T-helper 2 cell treated with Interferon-gamma antibody and Interleukin-4, amounts not matched to agents 5 μg/mL and 100 μg/mL, for 36 hours (primary cell): ENCODE results near the gene MYLK2.

Experiments used
- DNase-seq: peaks from one replicate; pipeline ENCODE4 v3.0.0; 2021; ENCODE audit warnings: low spot score
- H3K27ac Mint-ChIP-seq: one replicate; pipeline ENCODE4 v1.8.0; 2021; ENCODE audit warnings: mild to moderate bottlenecking, mixed read lengths
- H3K27me3 Mint-ChIP-seq: one replicate; pipeline ENCODE4 v1.8.0; 2021; ENCODE audit warnings: low read depth, mixed read lengths
- H3K36me3 Mint-ChIP-seq: one replicate; pipeline ENCODE4 v1.8.0; 2021; ENCODE audit warnings: low read depth, mixed read lengths
- H3K4me1 Mint-ChIP-seq: one replicate; pipeline ENCODE4 v1.8.0; 2021; ENCODE audit warnings: low read depth, mixed read lengths
- H3K4me3 Mint-ChIP-seq: one replicate; pipeline ENCODE4 v1.8.0; 2022; ENCODE audit warnings: mild to moderate bottlenecking, moderate library complexity, mixed read lengths
- H3K9me3 Mint-ChIP-seq: one replicate; pipeline ENCODE4 v1.8.0; 2021; ENCODE audit warnings: mixed read lengths

Gene MYLK2

DNA sequence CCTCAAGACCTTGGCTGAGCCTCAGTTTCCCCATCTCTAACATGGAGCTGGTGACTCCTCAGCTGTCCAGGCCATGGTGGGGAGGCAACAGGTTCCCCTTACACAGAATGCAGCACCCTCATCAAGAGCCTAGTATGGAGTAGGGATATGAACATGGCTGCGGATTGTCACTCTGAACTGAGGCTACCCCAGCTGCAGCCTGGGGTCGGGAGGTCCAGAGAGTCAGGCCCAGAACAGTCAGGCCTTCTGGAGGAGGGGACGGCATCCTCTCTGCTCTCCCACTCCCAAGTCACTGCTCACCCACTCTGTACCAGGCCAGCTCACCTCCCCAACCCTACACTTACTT, 27.6 kb downstream of the MYLK2 start:
- H3K4me3 Mint-ChIP-seq, result no peak overlapping the region
- no peaks in the 10 kb centered on the region for H3K4me1 Mint-ChIP-seq
- H3K27ac Mint-ChIP-seq, result no peak overlapping the region
- peaks cover 12% of the 10 kb centered on the region for H3K27me3 Mint-ChIP-seq
- H3K36me3 Mint-ChIP-seq, result no peaks in the 10 kb centered on the region
- no peaks in the 10 kb centered on the region for H3K9me3 Mint-ChIP-seq
- DNase-seq, result no peak

DNA sequence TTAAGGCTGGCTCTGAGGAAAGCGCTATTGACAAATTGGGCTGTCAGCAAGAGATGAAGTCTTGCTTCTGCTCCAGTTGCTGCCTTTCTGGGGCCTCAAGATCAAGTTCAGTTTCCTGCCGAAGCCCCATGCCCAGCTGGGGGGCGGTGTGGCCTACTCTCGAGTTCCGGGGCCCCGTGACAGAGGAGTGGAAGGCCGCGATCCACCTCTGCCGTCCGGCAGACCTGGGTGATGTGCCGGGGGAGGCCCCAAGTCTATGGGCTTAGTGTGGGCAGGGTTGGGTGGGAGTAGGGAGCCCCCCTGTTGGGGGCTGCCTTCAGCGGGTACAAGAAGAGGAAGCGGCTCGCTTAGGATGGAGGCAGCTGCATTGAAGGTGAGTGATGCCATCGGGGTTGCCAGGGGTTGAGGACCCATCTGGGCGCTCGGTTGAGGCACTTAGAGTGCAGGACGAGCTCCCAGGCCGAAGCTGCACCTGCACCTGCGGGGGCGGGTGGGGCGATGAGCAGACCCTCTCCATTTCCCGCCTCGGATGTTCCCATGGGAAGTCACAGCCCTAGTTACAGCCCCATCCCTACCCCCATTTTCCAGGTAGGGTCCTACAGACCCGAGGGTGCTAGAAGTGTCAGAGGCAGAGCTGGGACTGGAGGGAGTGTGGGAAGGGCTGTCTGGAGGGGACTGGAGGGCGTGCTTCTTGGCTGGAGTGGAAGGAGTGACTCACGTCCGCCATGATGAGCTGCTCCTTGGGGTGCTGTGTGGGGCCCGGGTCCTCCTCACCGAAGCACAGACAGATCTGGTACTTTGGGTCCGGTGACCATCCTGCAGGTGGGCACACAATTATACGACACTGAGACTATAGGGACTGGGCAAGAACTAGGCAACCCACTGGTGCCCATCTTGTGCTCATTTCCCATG, 29.2 kb downstream of the MYLK2 start:
- H3K9me3 Mint-ChIP-seq, result no peaks in the 10 kb centered on the region
- peaks cover 12% of the 10 kb centered on the region for H3K27me3 Mint-ChIP-seq
- H3K4me1 Mint-ChIP-seq, result no peaks in the 10 kb centered on the region
- DNase-seq, result no peak
- H3K27ac Mint-ChIP-seq, result no peak overlapping the region
- H3K4me3 Mint-ChIP-seq, result no peak overlapping the region
- H3K36me3 Mint-ChIP-seq, result no peaks in the 10 kb centered on the region

DNA sequence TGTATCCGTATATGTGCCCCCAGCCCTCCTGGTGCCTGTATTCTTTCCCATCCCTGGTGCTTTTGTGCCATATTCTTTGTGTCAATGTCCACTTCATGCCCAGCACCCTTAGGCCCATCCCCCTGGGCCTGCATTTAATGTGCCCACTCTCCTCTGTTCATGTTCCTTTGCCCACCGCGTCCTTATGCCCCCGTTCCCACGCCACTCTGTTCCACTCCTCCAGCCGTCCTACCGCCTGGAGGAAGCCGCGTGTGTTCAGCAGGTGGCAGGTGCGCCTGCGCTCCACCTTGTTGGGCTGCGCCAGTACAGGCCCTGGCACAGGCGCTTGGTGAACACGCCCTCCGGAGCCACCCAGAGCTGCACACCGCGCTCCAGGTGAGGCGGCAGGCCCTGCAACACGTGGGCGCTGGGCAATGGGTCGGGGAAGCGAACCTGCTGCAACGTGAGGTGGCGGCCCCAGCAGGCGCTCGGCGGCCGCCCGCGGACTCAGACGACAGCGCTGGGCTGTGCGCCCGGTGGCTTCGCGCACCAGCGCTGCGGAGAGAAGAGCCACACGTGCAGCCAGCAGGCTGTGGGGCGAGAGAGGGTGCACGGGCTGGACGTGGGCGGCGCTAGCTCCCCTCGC, 30.3 kb downstream of the MYLK2 start:
- Mint-ChIP-seq H3K27me3 (peaks cover 15% of the 10 kb centered on the region), H3K9me3 (no peaks in the 10 kb centered on the region), H3K4me3 (no peak overlapping the region), H3K27ac (no peak overlapping the region), H3K4me1 (no peaks in the 10 kb centered on the region), H3K36me3 (no peaks in the 10 kb centered on the region)
- DNase-seq, result no peak

DNA sequence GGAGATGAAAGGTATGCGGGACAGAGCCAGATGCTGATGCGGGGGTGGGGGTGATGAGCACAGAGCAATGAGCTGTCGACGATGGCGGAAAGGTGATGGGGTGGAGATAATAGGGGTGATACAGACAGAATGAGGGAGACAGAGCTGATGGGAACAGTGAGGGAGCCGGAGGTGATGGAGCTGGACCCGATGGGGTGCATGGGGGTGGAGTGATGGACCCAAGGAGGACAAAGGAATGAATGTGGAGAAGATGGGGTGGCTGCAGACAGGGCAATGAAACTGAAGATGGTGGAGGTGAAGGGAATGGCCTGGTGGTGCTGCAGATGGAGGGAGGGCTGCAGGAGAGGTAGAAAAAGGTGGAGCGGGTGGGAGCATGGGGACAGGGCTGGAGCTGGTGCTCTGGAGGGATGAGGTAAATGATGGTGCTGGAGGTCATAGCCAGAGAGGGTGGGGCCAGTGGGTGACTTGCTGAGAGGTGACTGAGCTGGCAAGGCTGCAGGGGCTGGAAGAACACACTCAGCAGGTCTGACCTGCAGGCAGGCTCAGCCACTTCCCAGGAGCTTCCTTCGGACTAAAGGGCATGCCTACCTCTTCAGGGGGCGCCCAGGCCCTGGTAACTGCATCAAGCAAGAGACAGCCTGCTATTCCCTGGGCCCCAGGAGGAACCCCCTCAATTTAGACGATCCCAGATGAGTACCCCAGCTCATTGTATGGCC, 32.2 kb downstream of the MYLK2 start:
- Mint-ChIP-seq H3K27me3 (peaks cover 15% of the 10 kb centered on the region), H3K27ac (no peak overlapping the region), H3K4me1 (no peaks in the 10 kb centered on the region), H3K36me3 (no peaks in the 10 kb centered on the region), H3K9me3 (no peaks in the 10 kb centered on the region), H3K4me3 (no peak overlapping the region)
- no peak for DNase-seq

DNA sequence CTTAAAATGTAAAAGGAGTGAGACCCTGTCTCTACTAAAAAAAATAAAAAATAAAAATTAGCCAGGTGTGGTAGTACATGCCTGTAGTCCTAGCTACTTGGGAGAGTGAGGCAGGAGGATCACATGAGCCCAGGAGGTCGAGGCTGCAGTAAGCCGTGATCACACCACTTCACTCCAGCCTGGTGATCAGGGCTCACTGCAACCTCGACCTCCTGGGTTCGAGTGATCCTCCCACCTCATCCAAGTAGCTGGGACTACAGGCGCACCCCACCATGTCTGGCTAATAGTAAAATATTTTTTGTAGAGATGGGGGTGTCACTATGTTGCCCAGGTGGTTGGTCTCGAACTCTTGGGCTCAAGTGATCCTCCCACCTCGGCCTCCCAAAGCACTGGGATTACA, 34.3 kb downstream of the MYLK2 start:
- Mint-ChIP-seq H3K9me3 (no peaks in the 10 kb centered on the region), H3K4me3 (no peak overlapping the region), H3K27me3 (peaks cover 21% of the 10 kb centered on the region), H3K4me1 (no peaks in the 10 kb centered on the region), H3K36me3 (no peaks in the 10 kb centered on the region), H3K27ac (no peak overlapping the region)
- DNase-seq, result no peak

DNA sequence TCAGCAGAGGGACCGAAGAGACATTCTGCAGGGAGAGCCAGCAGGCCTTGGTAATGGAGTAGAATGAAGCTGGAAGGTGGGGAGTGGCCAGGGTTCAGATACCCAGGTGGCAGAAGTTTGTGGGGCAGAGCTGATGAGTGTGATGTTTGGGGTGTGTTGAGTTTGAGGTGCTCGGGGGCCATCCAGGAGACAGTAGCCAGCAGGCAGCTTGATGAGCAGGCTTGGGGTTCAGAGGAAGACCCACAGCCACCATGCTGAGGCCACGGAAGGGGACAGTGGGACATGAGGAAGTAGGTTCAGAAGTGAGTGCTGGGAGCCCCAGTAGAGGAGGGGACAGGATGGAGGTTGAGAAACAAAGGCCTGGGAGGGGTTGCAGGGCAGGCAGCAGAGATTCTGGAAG, 37.4 kb downstream of the MYLK2 start:
- DNase-seq, result no peak
- Mint-ChIP-seq H3K36me3 (no peaks in the 10 kb centered on the region), H3K9me3 (no peaks in the 10 kb centered on the region), H3K27me3 (peaks cover 32% of the 10 kb centered on the region), H3K4me3 (no peak overlapping the region), H3K4me1 (no peaks in the 10 kb centered on the region), H3K27ac (no peak overlapping the region)

DNA sequence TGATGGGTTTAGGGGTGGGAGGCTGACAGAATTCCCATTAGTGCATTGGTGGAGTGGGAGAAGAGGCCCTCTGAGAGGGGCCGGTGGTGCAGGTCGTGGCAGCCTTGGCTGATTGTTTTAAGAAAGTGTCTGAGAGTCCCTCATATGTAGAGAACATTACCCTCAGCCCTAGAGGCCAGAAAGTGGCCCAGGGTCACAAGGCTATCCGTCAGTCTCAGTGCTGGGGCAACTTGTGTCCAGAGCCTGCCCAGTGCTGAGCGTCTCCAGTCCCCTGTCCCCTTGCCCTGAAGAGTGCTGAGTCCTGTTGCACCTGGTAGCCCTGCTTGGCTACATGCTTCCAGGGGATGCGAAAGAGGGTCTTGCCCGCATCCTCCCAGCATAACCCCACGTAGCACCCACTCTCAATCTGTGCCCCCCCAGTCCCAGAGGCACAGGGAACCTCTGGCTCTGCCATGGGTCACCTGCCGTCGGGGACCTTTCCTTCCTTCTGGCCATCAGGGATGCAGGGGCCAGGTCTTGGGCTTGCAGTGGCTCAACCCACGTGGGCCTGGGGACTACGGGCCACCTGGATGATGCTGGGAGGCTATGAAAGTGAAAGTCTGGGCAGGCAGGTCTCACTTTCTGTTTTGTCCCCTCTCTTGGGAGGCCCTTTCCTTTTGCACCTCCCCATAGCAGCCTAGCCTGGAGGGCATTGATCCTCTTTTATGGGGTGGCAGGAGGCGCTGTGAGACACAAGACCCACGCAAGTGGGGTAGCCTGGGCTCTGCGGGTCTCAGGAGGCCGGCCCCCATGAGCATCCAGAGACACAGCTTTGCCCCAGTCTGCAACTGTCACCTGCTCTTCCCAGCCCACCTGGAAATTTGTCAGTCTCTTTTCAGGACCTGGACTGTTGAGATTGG, 39.0 kb downstream of the MYLK2 start:
- H3K4me1 Mint-ChIP-seq, result peaks cover 5% of the 10 kb centered on the region
- DNase-seq, result no peak
- no peaks in the 10 kb centered on the region for H3K36me3 Mint-ChIP-seq
- H3K4me3 Mint-ChIP-seq, result no peak overlapping the region
- no peaks in the 10 kb centered on the region for H3K9me3 Mint-ChIP-seq
- H3K27me3 Mint-ChIP-seq, result peaks cover 40% of the 10 kb centered on the region
- no peak overlapping the region for H3K27ac Mint-ChIP-seq

DNA sequence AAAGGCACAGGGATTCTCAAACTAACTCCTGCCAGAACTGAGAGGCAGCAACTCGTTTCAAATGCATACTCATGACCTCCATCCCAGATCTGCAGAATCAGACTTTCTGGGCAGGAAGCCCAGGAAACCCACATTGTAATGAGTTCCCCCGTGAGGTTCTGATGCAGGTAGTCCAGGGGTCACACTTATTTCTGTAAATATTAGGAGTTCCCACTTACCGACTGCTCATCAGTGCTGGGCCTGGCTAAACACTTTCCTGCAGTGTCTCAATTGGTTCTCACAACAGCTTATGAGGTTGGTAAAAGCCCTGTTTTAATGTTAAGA, 39.6 kb downstream of the MYLK2 start:
- Mint-ChIP-seq H3K9me3 (no peaks in the 10 kb centered on the region), H3K4me1 (peaks cover 5% of the 10 kb centered on the region), H3K27me3 (peaks cover 42% of the 10 kb centered on the region), H3K4me3 (no peak overlapping the region), H3K36me3 (no peaks in the 10 kb centered on the region), H3K27ac (no peak overlapping the region)
- DNase-seq, result no peak

DNA sequence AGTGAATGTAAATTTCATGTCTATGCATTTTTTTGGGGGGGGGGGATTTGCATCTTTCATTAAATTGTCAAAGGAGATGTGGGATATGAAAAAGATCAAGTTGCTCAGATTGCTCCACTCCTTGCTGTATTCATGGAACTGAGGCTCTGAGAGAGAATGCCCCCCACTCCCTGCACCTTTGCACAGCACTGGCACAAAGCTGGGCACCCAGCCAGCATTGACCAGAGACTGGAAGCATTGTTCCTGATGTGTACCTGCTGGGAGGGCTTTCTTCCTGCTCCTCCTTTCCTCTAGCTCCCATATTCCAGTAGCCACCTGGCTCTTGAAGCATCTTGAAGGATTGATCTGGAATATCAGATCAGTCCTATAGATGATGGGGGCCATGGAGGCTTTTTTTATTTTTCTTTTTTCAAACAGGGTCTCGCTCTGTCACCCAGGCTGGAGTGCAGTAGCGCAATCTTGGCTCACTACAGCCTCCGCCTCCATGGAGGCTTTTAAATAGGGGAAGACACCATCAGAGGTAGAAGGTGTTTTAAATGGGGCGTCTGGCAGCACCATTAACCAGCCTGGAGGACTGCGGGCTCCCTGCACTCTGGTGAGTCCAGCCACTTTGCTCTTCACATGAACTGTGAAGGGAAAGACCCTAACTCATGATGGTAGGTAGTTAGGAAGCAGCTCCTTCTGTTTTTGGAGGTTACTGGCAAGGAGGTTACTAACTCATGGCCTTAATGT, 40.3 kb downstream of the MYLK2 start:
- no peak for DNase-seq
- no peaks in the 10 kb centered on the region for H3K36me3 Mint-ChIP-seq
- H3K4me1 Mint-ChIP-seq, result peaks cover 5% of the 10 kb centered on the region
- no peak overlapping the region for H3K4me3 Mint-ChIP-seq
- H3K9me3 Mint-ChIP-seq, result no peaks in the 10 kb centered on the region
- no peak overlapping the region for H3K27ac Mint-ChIP-seq
- H3K27me3 Mint-ChIP-seq, result peaks cover 42% of the 10 kb centered on the region

DNA sequence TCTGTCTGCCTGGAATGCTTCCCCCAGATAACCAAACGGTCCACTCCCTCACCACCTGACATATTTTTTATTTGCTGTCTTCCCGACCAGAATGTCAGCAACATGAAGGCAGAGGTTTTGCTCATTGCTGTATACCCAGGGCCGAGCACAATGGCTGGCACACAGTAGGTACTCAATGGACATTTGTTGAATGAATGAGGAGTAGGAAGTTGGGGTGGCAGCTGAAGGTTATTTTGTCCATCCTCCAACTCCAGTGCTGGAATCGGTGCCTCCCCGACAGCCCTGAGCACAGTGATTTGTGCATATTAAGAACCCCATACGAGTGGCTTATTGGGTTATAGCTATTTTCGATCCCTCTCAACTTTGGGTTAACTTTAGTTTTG, 40.8 kb downstream of the MYLK2 start:
- Mint-ChIP-seq H3K9me3 (no peaks in the 10 kb centered on the region), H3K27me3 (peaks cover 42% of the 10 kb centered on the region), H3K36me3 (no peaks in the 10 kb centered on the region), H3K27ac (no peak overlapping the region), H3K4me3 (no peak overlapping the region), H3K4me1 (peaks cover 5% of the 10 kb centered on the region)
- DNase-seq, result no peak

DNA sequence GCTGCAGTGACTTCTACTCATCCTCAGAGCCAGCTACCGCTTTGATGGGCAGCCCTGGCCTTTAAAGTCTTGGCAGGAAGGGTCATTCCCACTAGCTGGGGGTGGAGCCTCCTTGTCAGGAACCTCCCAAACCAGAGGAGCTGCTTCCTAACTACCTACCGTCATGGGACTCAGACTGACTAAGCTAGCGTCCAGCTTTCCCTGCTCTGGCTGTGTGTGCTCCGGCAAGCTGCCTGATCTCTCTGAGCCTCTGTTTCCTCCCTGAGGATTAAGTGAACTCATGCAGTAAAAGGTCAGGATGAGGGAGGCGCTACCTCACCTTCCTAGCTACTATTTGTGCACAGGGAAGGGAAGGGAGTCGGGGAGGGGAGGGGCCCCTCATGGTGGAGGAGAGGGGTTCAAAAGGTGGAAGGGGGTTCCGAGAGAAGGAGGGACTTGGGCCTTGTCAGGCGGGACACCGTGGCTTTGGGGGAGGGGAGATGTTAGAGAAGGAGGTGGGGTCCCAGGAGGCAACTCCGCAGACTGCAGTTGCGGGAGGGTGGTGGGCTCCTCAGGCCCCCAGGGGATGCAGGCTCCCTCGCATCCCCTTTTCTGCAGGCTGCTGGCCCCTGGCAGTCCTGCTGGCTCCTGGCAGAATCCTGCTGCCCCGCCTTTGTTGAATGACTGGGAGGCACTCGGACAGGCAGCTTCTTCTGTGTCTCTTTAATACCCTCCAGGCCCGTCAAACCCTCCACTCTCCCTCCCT, 41.4 kb downstream of the MYLK2 start:
- H3K27ac Mint-ChIP-seq, result no peak overlapping the region
- H3K9me3 Mint-ChIP-seq, result no peaks in the 10 kb centered on the region
- DNase-seq, result no peak
- peaks cover 5% of the 10 kb centered on the region for H3K4me1 Mint-ChIP-seq
- H3K27me3 Mint-ChIP-seq, result peaks cover 42% of the 10 kb centered on the region
- H3K36me3 Mint-ChIP-seq, result no peaks in the 10 kb centered on the region
- peak overlapping the region; percentile 28 for H3K4me3 Mint-ChIP-seq

DNA sequence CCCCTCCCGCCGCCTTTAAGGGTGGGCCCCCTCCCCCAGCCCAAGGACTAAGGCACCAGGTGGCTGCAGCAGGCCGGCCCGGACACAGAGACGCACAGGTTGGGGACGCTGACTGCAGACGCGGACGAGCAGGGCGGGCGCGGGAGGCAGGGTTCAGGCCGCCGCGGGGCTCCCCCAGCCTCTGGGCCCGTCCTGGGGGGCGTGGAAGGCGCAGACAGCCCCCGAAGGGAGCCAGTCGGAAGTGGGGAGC, 41.9 kb downstream of the MYLK2 start:
- no peak overlapping the region for H3K27ac Mint-ChIP-seq
- no peaks in the 10 kb centered on the region for H3K36me3 Mint-ChIP-seq
- H3K27me3 Mint-ChIP-seq, result peaks cover 42% of the 10 kb centered on the region
- no peak for DNase-seq
- H3K4me3 Mint-ChIP-seq, result peak overlapping the region; percentile 28
- H3K4me1 Mint-ChIP-seq, result peaks cover 5% of the 10 kb centered on the region
- H3K9me3 Mint-ChIP-seq, result no peaks in the 10 kb centered on the region
